Retina (tissue), 1 donor: ENCODE measurements around the gene DHODH.
"Not testable (repeated sequence)": the region's sequence is repeated elsewhere in the genome, so short reads cannot be mapped to it uniquely, and the experiment has no call there.

Experiments
- DNase-seq: peaks from one replicate; pipeline ENCODE4 v3.0.0-alpha.2; 2016

Gene DHODH

GRCh38 chr16:72008424-72009216 is at the start of gene DHODH:
Gene DHODH (plus strand): TSS chr16:72008744. CDS start chr16:72008765, 21 bp downstream.
- peak; percentile 97 for DNase-seq

- DNase-seq = peak; percentile 74
Observed at GRCh38 chr16:71961066-71962039, 47.2 kb upstream of the DHODH start.

DNA sequence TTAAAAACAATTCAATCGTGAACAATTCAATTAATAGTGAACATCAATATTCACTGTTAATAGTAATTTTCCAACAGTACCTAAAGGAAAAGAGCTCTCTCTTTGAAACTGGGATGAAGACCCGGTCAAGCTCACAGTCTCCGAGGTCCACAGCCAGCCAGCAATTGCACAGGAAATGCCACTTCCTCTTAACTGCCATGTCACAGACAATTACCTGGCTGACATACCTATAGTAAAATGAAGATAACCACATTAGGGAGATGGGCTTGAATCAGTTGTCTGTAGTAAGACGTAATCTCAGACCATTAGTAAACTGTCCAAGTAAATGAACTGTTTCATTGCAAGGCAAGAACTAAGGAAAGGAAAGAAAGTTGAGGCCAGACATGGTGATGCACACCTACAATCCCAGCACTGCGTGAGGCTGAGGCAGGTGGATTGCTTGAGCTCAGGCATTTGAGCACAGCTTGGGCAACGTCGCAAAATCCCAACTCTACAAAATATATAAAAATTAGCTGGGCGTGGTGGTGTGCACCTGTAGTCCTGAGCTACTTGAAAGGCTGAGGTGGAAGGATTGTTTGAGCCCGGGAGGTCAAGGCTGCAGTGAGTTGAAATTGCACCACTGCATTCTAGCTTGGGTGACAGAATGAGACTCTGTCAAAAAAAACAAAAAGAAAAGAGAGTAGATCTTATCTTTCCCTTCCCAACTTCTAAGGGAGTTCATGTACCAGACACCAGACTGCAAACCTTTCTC is 45.2 kb upstream of the DHODH start:
- DNase-seq = no peak

DNA sequence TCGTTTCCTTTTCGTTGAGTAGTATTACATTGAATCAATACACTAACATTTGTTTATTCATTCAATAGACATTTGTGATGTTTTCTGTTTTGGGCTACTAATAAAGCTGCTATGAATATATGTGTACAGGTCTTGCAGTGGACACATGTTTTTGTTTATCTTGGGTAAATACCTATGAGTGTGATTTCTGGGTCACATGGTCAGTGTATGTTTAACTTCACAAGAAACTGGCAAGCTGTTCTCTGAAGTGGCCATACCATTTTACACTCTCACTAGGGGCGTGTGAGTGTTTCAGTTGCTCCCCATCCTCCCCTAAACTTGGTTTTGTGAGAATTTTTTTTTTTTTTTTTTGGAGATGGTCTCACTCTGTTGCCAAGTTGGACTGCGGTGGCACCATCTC is 43.3 kb upstream of the DHODH start:
- no peak for DNase-seq

DNA sequence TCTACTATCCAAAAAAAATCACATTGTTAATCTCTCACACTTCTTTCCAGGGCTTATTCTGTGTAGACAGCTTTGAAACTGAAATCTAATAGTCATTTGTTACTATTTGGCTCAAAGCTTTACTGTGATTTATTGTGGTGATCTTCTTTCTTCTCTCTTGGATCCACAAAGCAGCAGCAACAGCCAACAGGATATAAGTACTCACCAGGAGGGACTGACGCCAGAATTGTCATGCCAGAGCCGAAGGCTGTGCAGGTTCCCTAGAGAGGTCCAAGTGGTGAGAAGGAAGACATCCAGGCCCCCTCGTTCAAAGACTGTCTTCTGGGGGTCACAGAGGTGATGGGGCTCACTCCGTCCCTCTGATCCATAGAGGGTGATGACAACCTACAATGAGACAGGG is 41.6 kb upstream of the DHODH start:
- no peak for DNase-seq

DNA sequence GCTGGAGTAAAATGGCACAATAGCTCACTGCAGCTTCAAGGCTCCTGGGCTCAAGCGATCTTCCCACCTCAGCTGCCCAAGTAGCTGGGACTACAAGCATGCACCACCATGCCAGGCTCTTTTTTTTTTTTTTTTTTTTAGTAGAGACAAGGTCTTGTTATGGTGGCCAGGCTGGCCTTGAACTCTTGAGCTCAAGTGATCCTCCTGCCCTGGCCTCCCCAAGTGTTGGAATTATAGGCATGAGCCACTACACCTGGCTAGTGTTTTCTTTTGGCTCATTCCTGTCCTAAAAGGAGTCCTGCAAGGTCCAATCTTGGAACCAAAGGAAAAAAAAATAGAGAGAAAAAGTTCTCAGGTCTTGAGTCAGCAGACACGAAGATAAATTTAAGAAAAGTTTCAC is 39.2 kb upstream of the DHODH start:
- no peak for DNase-seq

DNA sequence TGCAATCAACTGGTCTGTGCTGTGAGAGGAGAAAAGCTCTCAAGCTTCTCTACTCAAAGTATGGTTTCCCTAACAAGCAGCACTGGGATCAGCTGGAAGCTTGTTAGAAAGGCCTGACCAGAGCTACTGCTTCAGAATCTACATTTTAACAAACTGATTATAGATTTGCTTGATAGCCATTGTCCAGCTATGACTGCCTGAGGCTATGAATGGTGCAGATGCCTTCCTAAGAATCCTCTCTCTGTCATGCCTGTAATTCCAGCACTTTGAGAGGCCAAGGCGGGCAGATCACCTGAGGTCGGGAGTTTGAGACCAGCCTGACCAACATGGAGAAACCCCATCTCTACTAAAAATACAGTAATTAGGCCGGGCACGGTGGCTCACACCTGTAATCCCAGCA is 37.0 kb upstream of the DHODH start:
- DNase-seq = no peak

- DNase-seq = no peak
Observed at GRCh38 chr16:71972356-71972755, 36.2 kb upstream of the DHODH start.

DNA sequence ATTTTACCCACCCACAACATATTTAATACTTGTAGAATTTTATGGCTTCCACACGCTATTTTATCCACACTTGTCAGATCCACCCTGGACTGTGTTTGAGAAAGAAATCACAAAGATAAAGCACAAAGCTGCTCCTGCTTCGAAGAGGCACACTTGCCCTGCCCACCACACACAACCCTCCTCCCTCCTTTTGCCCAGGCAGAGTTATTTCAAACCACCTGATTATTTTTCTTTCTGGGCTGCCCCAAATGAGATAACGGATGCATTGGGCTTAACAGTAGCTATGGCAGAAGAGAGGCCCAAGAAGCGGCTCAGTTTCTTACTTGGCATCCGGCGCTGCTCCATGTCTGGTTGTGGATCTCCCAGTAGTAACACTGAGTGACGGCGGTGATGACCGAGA is 35.5 kb upstream of the DHODH start:
- DNase-seq = no peak

DNA sequence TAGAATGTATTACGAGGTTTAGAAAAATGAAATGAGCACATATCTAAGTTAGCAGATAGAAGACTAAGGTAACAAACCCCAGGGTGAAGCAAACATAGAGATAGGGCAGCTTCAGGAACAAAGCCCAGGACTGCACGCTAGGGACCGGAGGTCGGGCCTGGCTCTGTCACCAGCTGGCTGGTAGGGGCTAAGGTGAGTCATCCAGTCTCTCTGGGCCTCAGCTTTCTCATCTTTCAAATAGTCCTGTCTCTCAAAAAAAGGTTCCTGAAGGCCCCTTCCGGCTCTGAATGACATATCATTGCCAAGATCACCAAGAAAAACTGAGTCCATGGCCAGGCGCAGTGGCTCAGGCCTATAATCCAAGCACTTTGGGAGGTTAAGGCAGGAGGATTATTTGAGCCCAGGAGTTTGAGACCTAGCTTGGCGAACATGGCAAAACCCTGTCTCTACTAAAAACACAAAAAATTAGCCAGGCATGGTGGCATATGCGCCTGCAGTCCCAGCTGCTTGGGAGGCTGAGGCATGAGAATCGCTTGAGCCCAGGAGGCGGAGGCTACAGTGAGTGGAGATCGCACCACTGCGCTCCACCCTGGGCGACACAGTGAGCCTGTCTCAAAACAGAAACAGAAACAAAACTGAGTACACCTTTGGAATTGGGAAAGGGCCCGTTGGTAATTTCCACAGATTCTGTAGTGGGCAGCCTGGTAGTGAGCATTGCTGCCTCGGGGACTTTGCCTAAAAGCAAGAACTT is 34.3 kb upstream of the DHODH start:
- no peak for DNase-seq

- DNase-seq = no peak
Observed at GRCh38 chr16:71985262-71985974, 23.1 kb upstream of the DHODH start.

DNA sequence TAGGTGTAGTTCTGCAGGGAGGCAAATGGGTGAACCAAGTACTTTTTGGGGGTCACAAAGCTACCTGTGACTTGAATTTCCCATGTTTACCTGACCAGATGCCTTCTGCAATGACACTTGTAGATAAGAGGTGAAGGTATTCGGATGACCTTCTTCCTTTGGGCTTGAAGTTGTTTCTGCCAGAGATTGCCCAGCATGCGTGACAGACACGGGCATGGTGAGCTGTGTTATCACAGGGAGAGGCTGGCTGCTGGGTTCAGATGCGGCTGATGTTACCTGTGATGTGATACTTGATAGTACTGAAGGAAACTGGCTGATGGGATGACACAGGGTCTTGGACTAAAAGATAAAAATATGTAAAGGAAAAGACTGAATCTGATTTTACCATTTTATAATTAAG is 22.4 kb upstream of the DHODH start:
- no peak for DNase-seq

DNA sequence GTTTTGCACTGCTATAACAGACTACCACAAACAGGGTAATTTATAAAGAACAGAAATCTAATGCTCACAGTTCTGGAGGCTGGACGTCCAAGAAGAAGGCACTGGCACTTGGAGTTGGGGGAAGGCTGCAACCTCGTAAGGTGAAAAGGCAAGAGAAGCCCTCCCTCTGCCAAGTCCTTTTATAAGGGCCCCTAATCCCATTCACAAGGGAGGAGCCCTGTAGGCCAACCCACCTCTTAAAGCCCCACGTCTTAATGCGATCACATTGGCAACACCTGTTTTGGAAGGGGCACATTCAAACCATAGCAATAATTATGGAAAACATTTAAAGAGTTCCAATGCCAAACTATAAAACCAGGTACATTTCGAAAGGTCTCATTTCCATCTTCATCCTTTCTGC is 13.5 kb upstream of the DHODH start:
- no peak for DNase-seq

DNA sequence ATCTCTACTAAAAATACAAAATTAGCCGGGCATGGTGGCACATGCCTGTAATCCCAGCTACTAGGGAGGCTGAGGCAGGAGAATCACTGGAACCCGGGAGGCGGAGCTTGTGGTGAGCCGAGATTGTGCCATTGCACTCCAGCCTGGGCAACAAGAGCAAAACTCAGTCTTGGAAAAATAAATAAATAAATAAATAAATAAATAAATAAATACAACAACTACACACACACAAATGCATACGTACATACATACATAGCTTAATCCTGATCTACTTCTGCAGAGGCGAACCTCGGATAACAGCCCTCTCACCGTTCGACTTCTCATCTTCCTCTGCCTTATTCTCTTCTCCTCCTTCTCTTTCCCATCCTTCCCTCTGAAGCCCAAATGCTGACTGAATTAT is 11.0 kb upstream of the DHODH start:
- DNase-seq = not testable (repeated sequence)

GRCh38 chr16:72001180-72001874 is 7.2 kb upstream of the DHODH start:
- DNase-seq = no peak

DNA sequence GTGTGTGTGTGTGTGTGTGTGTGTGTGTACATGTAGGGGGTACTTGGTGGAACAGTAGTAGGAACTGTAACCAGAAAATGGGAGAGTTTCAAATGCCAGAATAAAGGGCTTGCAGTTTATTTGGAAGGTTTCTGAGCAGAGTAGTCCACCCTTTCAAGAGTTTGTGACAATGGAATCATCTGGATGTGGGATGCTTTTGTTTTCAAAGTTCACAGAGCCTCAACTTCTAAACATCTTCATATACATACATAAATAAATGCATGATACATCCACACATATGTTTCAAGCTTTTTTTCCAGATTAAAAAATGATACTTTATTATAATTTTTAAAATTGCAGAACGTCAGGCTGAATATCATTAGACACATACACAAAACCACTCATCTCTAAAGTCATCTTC is 5.9 kb upstream of the DHODH start:
- DNase-seq = no peak

- DNase-seq = not testable (repeated sequence)
Observed at GRCh38 chr16:72008065-72008423, 500 bp upstream of the DHODH start.

- DNase-seq = no peak
Observed at GRCh38 chr16:72009779-72010178, 1.2 kb downstream of the DHODH start.

- no peak for DNase-seq
Observed at GRCh38 chr16:72012607-72013006, 4.1 kb downstream of the DHODH start.

- DNase-seq = no peak
Observed at GRCh38 chr16:72013389-72013788, 4.8 kb downstream of the DHODH start.
